HG03520 (cell line): Measurements from ENCODE around the gene SPPL3.
"Not testable (repeated sequence)": the region's sequence is repeated elsewhere in the genome, so short reads cannot be mapped to it uniquely, and the experiment has no call there.

Experiments used
- ATAC-seq: cut with Tn5 transposase; IDR thresholded peaks from one replicate; pipeline ENCODE4 v1.9.1; 2021; ENCODE audit warnings: mild to moderate bottlenecking, moderate library complexity; ENCODE audit not compliant: unreplicated experiment

The SPPL3 gene

DNA sequence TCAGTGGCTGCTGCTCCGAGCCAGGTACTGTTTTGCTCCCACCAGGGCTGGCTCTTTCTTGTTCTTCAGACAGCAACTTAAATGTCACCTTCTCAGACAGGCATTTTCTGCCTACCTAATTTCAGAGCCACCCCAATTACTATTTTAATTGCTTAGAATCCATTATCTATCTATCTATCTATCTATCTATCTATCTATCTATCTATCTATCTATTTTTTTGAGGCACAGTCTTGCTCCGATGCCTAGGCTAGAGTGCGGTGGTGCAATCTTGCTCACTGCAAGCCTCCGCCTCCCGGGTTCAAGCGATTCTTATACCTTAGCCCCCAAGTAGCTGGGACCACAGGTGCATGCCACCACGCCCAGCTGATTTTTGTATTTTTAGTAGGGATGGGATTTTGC is 58.5 kb downstream of the SPPL3 start:
- ATAC-seq: no peak

DNA sequence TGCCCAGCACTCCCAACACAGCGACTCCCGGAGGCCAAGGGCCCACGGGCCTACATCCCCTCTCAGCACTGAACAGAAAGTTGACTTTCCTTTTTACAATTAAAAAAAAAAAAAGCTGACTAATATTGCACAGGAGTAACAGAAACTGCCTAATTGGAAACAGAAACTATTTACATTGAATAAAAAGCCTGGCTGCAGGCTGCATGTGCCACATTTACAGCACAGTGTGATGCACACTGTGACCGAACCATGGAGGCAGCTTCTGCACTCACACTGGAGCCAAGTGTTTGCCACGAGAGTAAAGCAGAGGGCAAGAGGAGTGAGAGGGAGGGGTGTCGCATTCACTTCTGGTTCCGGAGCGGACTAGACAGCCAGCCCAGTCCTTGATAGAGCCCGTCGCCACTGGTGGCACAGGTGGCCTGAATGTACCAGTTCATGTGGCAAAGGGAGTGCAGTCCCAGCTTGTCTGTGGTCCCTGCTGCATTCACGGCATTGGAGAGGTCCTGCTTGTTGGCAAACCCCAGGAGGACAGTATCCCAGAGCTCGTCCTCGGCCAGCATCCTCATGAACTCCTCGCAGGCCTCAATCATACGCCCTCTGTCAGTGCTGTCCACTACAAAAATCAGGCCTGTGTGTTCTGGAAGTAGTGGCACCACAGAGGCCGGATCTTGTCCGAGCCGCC is 59.2 kb downstream of the SPPL3 start:
- ATAC-seq: no peak

DNA sequence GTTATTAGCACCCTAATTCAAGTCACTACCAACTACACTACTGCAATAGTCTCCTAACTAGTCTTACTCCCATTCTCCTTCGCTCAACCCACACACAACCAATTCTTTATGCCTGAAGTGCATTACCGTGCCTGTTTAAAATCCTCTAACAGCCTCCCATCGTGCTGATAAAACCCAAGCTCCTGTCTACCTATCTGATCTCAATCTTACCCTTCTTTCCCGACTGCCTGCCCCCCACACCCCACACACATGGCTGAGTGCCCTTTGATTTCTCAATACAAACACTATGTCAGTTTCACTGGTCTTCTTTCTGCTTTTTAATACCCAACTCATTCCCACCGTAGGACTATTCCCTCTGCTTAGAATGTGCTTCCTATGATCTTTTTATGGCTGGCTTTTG is 59.9 kb downstream of the SPPL3 start:
- no peak for ATAC-seq

DNA sequence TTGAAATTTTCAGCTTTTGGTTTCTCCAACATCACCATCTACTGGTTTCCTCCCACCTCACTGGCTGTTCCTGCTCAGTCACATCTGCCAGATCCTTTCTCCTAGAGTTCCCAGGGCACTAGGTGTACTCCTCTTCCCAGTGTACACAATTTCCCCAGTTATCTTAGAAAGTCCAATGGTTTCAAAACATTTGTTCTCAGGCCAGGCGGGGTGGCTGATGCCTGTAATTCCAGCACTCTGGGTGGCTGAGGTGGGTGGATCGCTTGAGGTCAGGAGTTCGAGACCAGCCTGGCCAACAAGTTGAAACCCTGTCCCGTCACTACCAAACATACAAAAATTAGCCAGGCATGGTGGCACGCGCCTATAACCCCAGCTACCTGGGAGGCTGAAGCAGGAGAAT is 60.7 kb downstream of the SPPL3 start:
- ATAC-seq: no peak

DNA sequence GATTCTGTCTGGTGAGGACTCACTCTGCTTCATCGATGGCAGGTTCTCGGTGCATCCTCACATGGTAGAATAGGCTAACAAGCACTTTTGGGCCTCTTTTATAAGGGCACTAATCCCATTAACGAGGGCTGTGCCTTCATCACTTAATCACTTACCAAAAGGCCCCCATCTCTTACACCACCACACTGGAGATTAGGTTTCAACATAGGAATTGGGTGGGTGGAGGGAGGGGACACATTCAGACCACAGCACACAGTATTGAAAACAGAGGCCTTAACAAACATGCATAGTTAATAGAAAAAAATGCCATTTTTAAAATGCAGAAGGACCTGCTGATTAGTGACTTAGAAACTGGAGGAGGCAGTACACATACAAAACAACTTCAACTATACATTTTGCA is 61.6 kb downstream of the SPPL3 start:
- no peak for ATAC-seq

DNA sequence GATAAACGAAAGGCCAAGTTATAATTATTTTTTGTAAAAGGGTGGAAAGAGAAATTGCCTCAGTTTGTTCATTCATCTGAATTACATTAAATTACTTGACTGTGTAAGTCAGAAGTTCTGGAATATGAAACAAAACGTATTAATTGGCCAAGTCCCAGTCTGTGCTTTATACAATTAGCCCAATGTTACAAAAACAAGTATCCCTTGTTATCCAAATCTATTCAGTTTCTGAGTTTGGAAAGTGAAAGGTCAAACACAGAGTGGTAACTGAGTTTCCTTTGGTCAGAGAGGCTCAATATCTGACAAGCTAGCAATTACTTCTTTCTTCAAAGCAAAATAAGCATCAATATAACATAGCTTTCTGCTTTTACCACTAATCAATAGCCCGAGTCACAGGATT is 62.6 kb downstream of the SPPL3 start:
- no peak for ATAC-seq

DNA sequence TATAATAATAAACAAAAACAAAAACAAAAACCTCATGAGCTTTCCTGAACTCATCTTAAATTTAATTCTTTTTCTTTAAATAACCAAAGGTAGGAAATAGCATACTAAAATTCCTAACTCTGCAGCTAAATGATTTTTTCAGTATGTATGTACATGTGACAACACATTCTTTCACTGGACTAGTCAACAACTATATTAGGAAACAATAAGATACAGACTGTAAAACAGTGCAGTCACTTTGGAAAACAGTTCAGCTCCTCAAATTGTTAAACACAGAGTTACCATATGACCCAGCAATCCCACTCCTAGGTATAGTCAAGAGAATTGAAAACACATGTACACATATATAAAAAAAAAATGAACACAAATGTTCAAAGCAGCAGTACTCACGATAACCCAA is 64.7 kb downstream of the SPPL3 start:
- no peak for ATAC-seq

DNA sequence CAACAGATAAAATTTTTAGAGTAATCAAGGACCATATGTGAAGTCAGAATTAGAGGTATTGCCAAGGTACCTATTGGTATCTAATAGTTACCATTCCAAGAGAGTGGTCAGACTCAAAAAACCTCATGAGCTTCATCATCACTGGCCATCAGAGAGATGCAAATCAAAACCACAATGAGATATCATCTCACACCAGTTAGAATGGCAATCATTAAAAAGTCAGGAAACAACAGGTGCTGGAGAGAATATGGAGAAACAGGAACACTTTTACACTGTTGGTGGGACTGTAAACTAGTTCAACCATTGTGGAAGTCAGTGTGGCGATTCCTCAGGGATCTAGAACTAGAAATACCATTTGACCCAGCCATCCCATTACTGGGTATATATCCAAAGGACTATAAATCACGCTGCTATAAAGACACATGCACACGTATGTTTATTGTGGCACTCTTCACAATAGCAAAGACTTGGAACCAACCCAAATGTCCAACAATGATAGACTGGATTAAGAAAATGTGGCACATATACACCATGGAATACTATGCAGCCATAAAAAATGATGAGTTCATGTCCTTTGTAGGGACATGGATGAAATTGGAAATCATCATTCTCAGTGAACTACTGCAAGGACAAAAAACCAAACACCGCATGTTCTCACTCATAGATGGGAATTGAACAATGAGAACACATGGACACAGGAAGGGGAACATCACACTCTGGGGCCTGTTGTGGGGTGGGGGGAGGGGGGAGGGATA is 65.4 kb downstream of the SPPL3 start:
- not testable (repeated sequence) for ATAC-seq

DNA sequence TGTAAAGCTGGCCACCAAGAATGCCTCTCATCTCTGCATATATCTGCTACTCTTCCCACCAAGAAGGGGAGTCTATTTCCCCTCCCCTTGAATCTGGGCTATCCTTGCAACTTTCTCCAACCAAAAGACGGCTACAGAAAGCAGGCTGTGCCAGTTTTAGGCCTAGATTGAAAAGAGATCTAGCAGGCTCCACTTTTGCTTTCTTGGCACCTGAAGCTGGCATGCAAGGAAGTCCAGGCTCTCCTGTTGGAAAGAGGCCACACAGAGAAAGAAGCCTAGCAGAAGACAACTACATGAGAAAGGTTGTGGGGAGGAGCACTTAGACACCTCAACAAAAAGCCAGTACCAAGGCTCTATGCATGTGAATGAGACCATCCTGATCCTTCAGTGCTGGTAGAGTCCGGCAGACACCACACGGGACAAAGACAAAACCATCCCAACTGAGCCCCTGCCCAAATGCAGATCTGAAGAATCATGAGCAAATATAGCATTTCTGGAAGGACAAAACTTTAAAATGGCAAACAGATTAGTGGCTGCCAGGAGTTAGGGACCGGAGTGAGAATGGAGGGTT is 68.0 kb downstream of the SPPL3 start:
- ATAC-seq: no peak

DNA sequence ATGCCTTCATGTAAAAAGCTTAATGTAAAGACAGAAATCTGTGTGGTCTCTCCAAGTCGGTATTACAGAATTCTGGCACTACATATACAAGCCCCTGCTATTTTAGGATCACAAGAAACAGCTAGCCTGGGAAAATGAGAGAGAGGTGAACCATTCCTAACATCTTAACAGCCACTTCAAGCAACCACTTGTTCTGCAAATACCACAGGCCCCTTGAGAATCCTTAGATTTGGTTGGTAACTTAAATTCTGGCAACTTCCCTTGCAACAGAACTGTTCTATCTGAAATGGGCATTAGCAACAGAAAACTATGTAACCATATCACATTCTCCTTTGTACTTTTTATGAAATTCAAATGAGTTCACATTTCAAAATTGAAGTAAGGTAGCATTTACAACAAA is 68.5 kb downstream of the SPPL3 start:
- ATAC-seq: no peak

DNA sequence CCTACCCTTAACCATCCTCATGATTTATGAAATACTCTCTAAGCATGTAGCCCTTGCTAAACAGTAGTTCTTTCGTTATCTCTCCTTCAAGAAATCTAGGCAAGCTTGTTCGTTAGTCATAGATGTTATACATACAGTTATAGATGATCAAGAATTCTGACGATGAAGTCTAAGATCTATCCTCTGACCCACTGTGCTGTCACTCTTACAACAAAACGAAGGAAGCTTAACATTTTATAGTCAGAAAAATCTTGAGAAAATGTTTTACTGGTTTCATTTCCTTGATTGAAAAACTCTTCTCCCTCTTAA is 68.9 kb downstream of the SPPL3 start:
- ATAC-seq: no peak

DNA sequence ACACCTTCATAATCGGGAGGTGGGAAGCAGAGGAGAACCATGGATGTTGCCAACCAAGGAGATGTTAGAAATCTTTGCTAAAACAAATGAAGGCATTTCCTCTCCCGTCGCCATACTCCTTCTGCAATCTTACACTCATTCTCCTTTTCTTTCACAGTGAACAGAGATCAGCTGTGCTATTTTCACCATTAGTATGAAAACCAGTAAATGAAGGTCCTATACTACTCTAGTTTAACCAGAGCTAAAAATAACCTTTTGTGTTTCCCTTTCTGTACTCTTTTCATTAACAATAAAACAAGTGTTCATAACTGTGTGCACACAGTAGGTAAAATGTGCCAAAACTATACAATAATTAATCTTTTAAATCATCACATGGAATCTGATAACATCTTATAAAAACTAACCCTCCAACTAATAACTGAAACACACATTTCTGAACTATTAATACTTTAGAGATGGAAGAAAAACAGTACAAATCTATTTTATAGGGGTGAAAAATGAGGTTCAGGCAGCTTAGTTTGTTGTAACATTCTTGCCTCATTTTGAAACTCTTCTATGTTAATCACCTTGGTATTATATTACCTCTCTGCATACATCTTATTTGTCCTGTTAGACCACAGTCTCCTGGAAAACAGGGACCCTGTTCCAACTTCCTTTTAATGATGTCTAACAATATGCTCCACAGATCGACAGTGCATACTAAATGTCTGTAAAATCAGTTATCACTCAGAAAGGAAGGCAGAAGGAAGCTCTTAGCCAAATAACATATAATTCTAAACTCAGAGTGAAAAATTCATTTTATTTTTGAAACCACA is 69.5 kb downstream of the SPPL3 start:
- no peak for ATAC-seq

DNA sequence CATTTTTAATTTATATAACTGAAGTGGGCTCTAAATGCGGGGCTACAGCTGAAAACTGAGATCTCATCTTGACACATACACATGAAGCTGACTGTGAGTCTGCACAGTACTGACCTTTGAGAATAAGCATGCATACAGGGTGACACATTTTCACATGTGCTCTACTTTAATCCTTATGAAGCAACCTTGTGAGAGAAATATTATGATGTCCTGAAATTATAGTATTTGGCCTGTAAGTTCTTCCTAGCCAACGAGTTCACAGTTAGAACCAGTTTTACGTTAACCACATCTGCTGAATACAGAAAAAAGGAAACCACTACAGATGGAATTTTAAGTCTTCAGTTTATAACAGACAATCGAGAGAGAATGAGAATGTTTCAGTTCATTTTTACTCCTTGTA is 70.3 kb downstream of the SPPL3 start:
- ATAC-seq: no peak

DNA sequence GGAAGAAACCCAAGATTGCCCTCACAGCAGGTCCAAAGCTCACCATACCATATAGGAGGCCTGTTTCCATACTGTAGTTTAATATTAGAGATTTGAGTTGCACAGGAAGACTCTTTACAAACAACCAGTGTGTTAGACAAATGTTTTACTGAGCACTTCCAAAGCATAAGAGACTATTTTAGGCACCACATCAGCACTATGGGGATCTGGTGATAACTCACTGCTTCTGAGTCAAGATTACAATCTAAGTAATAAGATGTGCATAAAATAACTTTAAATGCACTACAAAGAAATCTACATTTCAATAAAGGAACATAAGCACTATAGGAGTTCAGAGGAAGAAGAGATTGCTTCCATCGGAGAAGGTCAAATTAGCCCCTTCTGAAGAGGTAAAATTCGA is 71.4 kb downstream of the SPPL3 start:
- ATAC-seq: no peak

DNA sequence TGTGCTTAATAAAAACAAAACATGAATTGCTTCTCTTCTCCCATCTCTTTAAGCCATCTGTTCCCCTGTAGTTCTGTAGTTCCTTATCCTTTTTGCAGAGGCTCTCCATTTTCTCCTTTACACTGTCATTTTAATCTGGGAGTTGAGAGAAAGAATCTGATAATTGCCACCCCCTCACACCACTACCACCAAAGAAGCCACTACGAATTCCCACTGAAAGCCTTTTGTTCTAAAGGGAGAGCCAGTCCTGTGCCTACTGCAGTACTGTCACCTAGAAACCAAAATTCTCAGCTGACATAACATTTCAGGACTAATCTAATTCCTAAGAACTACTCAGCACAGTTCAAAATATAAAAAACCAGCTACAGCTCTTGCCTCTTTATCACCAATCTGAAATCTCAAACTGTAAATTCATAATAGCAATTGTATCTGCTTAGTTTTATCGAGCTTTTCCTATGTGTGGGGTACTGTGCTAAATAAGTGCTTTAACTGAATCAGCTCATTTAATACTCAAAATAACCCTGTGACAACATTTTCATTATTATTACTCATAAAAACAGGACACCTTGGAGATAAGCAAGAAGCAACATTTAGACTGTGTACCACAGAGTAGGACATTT is 72.4 kb downstream of the SPPL3 start:
- ATAC-seq: no peak

DNA sequence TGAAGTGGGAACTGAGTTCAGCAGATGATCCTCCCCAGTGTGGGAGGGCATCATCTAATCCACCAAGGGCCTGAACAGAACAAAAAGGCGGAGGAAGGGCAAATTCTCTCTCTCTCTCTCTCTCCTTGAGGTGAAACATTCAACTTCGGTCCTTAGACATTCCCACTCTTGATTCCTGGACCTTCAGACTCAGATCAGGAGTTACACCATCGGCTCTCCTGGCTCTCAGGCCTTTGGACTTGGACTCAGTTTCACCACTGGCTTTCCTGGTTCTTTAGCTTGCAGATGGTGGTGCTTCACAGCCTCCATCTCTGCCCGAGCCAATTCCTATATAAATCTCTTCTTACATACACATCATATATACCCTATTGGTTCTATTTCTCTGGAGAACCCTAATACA is 73.2 kb downstream of the SPPL3 start:
- no peak for ATAC-seq

DNA sequence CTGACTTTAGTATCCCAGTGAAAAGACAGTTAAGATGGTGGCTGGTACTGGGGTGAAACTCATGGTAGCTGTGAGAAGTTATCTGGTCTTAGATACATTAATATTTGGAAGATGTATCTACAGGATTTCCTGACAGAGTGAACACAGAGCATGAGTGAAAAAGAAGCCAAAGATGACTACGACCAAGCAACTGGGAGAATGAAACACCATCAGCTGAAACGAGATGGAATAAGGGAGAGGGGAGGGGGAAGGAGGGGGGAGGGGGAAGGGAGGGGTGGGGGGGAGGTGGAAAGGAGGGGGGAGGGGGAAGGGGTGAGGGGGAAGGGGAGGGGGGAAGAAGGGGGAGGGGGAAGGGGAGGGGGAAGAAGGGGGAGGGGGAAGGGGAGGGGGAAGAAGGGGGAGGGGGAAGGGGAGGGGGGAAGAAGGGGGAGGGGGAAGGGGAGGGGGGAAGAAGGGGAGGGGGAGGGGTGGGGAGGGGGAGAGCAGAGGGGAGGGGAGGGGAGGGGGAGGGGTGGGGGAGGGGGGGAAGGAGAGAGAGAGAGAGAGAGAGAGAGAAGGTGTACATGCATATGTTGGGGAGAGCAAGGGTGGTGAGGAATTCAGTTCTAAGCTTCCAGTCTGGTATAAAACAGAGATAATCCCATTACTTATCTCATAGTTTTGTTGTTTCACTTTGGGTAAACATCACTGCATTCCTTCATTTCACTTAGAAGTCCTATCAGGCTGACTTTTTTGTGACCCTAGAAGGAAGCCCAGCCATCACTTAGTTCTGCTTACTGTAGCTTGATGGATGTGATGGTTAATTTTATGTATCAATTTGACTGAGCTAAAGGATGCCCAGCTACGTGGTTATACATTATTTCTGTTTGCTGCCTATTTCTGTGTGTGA is 73.9 kb downstream of the SPPL3 start:
- no peak for ATAC-seq

DNA sequence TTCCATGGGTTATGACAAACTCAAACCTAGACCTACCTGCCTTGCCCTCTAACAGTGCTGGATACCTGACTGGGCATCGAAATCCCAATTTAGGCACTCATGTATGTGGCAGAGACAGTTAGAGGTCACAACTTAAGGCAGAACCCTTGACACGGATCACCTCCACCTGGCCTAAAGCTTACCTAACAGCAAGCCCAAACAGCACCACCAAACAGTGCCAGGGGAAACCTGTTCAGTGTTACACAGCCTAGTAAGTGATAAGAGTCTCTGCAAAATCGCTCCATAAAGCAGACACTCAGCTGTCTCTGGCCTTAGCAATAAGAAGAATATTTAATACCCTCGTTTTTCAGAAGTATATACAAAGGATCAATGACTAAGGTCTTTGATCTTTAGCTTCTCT is 77.8 kb downstream of the SPPL3 start:
- ATAC-seq: no peak

DNA sequence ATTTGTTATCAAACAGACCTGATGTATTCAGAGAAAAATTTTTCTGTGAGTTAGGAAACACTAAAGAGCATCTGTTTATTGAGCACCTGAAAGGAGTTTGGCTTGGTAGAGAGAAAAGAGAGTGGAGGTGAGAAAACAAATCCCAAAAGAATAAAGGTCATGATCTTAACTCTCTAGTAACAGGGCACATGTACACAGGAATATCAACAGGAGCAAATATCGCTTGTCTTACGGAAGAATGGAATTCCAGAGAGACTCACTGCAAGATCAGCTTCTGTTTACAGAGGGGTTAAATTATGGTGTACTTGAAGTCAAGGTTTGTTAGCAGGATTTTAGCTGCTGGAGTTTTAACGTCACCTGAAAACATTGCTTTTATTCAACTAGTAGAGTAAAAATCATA is 78.8 kb downstream of the SPPL3 start:
- ATAC-seq: no peak

DNA sequence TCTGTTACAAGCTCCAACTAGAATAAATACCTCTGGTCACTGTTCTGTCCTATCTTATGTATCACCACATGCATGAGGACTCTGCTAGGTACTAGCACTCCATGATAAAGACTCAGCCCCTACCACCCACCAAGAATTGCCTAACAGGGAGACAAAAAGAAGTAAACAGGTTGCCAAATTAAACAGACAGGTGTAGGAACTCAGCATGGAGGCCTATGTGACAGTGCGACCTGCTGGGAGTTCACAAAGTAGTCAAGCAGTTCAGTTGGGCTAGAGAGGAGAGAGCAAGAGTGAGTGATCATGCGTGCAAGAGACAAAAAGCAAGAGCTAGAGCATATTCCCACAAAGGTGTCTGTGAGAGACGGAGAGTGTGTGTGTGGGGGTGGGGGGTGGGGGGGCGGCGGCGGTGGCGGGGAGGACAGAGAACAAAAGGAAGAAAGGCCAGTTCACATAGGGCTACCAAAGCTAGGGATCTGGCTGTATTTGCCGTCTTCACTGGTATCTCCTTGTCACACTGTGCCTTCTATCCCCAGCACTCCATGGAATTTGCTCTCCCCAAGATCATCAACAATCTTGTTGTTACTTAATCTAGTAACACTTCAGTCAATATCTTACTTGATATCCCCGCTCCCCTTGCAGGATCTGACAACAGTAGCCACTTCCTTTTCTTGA is 81.2 kb downstream of the SPPL3 start:
- no peak for ATAC-seq
